DMS53 treated with DMSO at 0.1 percent for 48 hours (cell line): Measurements from ENCODE around the gene ADA.
"Not testable (repeated sequence)": the region's sequence is repeated elsewhere in the genome, so short reads cannot be mapped to it uniquely, and the experiment has no call there.

Experiments
- DNase-seq: peaks from one replicate; lab custom pipeline; 2025; ENCODE audit not compliant: unreplicated experiment; lab: John Stamatoyannopoulos, UW

The ADA gene

DNA sequence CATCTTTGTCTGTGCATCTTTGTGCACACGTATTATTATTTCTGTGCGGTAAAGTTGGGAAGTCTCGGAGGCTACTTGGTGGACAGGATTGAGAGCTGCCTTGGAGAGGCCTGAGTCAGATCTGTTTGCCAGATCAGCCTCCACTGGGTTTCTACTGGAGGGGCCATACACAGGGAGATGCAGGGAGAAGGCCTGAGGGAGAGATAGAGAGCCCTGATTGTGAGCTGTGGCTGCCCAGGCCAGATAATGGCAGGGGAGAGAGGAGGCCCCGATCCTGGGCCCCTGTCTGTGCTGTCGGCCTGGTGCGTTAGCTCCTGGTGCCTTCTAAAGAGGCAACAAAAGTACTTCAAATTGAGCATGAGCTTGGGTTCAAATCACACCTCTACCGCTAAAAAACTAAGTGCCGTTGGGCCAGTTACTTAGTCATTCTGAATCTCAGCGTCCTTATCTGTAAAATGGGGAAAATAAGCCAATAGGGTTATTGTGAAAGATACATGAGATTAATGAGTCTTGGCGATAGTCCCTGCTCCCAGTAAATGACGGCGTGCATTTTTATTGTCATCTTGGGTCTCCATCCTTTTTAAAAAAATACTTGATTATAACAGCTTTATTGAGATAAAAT lies 27.6 kb upstream of the ADA start:
- no peak for DNase-seq

DNA sequence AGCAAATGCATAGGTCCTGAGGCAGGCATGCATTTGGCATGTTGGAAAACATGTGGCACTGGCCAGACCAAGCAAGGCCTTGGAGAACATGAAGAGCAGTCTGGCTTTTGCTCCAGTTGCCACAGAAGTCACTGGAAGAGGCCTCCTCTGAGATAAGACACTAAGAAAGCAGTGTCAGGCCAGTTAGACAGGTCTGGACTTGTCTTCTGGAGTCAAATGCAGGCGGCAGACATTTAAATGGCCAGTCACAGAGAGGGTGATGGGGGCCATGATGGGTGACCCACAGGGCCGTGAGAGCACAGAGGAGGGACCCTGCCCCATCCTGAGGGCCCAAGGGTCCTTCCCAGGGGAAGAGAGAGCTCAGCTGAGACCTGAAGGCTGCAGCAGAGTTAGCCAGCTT lies 26.7 kb upstream of the ADA start:
- DNase-seq, result no peak

DNA sequence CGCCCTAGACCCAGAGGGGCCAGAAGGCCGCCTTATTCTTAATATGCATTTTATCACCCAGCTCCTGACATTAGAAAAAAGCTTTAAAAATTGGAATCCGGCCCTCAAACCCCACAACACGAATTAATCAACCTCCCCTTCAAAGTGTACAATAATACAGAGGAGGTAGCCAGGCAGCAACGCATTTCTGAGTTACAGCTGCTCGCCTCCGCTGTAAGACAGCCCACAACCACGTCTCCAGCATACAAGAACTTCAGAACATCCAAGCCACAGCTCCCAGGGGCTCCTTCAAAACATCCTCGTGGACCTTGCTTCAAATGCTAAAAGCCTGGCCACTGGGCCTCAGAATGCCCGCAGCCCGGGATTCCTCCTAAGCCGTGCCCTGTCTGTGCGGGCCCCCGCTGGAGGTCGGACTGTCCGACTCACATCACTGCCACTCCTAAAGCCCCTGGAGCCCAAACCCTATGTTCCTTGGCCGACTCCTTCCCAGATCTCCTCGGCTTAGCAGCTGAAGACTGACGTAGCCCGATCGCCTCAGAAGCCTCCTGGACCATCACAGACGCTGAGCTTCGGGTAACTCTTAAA lies 20.9 kb upstream of the ADA start:
- not testable (repeated sequence) for DNase-seq

GRCh38 chr20:44671541-44671940 lies 20.0 kb upstream of the ADA start:
- DNase-seq, result not testable (repeated sequence)

DNA sequence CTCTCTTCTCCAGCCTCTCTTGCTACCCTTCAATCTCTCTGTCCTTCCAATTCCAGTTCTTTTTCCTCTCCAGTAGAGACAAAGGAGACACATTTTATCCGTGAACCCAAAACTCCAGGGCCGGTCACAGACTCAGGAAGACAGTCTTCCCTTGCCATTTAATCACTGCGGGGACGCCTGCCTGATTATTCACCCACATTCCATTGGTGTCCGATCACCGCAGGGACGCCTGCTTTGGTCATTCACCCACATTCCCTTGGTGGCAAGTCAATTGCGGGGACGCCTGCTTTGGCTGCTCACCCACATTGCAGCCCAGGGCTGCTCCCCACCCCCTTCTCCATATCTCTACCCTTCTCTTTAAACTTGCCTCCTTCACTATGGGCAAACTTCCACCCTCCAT lies 19.4 kb upstream of the ADA start:
- DNase-seq, result not testable (repeated sequence)

- no peak for DNase-seq
Observed at GRCh38 chr20:44666066-44666465, 14.6 kb upstream of the ADA start.

DNA sequence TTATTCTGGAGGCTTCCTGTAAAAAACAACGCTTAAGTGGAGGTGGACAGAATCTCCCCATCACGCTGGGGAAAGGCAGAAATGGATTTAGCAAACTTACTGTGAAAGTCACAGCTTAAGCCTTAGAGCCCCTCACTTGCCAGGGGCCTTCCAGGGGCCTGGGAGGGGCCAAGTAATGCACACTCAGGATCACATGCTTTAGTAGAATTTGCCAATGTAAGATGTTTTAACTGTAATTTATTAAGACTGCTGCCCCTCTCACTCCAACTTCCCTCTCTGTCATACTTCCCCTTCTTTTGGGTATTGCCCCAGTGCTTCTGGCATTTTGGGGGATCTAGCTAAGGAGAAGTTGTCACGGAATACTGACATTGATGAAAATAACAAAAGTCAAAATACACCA lies 12.6 kb upstream of the ADA start:
- DNase-seq, result no peak

DNA sequence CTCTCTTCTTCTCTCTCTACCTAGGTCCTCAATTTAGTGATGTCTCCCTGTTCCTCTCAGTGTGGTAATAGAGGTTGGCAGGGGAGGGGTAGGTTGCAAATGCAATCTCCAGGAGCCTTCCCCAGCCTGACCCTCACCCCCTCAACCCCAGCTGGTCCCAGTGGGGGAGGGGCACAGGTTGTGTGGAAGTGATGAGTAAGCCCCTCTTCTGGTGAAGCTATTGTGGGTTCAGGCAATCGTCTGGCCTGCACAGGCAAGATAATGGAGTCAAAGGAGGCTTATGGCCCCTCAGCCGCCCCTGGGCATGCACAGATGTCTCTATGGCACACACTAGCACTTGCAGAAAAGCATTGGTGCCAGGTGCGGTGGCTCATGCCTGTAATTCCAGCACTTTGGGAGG lies 10.8 kb upstream of the ADA start:
- no peak for DNase-seq

DNA sequence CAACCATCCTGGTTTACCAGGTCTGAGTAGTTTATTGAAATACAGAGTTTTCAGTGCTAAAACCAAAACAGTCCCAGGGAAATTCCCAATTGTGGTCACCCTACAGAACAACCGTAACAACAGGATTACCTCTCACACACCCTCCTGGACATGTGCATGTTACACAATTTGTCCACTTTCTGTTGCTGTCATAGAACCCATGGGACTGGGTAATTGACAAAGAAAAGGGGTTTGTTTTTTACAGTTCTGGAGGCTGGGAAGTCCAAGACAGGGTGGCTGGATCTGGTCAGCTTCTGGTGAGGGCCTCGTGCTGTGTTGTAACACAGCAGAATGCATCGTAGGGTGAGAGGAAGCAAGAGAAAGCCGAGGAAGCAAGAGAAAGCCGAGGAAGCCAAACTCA lies 9.1 kb upstream of the ADA start:
- no peak for DNase-seq

GRCh38 chr20:44659931-44660330 lies 8.4 kb upstream of the ADA start:
- DNase-seq, result no peak

GRCh38 chr20:44658810-44659209 lies 7.3 kb upstream of the ADA start:
- no peak for DNase-seq

GRCh38 chr20:44657875-44658274 lies 6.4 kb upstream of the ADA start:
- DNase-seq, result no peak

GRCh38 chr20:44656448-44656847 lies 4.9 kb upstream of the ADA start:
- DNase-seq, result no peak

DNA sequence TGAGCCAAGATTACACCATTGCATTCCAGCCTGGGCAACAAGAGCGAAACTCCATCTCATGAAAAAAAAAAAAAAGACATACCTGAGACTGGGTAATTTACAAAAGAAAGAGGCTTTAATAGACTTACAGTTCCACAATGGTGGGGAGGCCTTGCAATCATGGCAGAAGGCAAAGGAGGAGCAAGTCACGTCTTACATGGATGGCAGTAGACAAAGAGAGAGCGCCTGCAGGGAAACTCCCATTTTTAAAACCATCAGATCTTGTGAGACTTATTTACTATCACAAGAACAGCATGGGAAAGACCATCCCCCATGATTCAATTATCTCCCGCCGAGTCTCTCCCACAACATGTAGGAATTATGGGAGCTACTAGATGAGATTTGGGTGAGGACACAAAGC lies 2.7 kb upstream of the ADA start:
- DNase-seq, result not testable (repeated sequence)

- DNase-seq, result no peak
Observed at GRCh38 chr20:44653546-44653945, 2.0 kb upstream of the ADA start.

DNA sequence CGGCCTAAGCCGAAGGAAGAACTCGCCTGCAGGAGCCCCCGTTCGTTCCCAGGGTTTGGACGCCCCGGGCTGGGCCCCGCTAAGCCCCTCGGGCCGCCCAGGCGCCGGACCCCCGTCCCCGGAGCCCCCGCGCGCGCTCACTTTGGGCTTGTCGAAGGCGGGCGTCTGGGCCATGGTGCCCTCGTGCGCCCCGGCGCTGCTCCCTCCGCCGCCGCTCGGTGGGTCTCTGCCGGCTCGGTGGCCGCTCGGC lies 140 bp downstream of the ADA start:
- no peak for DNase-seq

DNA sequence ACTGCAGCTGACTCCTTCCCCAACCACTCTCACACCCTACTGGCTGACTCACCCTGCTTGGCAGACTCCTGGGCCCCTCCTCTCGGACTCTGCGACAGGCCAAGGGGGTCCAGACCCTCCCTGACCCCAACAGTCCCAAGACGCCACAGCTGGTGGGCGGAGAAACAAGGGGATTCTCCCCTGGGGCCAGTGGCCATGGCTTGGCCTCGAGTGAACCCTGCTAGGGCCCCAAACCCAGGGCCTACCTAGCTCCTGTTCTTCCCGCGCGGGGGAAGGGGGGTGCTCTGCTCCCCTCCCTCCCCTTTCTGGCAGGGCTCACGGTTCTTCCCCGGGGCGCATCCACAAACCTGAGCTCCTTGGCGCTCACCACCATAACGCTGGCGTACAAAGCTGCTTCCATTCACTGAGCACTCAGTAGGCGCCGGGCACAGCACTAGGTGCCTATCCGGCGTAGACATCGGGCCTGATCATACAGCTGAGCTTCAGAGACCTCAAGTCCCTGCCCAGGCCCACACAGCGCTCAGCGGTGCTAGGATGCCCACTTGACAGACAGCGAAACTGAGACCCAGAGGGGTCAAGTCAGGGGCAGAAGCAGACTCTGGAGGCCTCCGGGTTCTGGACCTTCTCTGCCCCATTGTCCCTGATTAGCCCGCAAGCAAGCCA lies 597 bp downstream of the ADA start:
- DNase-seq, result no peak

GRCh38 chr20:44649976-44650375 lies 1.5 kb downstream of the ADA start:
- no peak for DNase-seq

DNA sequence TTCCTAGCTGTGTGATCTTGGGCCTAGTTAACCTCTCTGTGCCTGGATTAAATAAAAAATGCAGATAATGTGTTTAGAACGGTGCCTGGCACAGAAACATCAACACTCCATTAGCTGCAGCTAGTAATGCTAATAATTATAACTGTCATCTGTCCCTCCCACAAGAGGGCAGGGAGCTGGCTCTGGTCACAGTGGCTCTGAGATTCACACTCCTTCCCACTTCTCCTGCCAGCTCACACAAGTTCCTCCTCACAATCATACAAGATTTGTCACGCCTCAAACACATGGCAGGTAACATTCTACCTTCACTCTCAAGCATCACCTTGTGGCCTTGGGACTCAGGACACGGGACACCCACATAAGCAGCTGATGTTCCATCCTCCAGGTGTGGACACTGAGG lies 2.4 kb downstream of the ADA start:
- no peak for DNase-seq

- DNase-seq, result no peak
Observed at GRCh38 chr20:44648579-44648978, 2.9 kb downstream of the ADA start.

- DNase-seq, result no peak
Observed at GRCh38 chr20:44648068-44648467, 3.4 kb downstream of the ADA start.

- no peak for DNase-seq
Observed at GRCh38 chr20:44646641-44647274, 4.7 kb downstream of the ADA start.
